ENCODE results near the gene DDR2.
"Not testable (repeated sequence)": the region's sequence is repeated elsewhere in the genome, so short reads cannot be mapped to it uniquely, and the experiment has no call there.

DDR2 gene

DNA sequence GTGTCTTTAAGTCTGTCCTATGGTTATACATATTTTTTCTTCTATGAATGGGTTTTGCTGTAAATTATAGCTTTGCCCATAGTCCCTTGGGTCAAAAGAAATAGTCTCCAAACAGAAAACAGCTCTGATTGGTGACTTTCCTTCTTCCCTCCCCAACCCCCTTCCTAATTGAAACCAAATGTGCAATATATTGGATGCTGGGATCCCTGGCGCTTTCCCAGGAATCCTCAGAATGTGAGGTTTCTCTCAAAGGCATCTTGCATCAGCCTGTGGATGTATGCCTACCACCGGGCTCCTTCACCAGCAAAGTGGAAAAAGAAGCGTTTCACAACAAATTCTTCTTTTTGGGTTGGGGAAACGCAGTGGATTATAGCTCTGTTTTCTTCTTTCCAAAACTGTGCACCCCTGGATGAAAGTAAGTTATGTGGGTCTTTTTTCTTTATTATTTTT, at the start of gene DDR2:
DDR2 (plus strand) TSS at position 248 of the 450 bp plus-strand sequence. CDS start 86,600 bp downstream, outside the sequence.
- DNase-seq = no peak

DNA sequence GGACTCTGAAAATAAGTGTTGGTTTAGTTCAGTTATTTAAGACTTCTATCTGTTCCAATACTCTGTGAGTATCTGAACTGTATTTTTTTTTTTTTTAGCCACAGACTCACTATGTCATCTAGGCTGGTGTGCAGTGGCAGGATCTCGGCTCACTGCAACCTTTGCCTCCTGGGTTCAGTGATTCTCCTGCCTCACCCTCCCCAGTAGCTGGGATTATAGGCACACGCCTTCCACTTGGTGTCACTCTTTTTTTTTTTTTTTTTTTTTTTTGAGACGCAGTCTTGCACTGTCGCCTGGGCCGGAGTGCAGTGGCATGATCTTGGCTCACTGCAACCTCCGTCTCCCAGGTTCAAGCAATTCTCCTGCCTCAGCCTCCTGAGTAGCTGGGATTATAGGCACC, 49.4 kb upstream of the DDR2 start:
- DNase-seq = not testable (repeated sequence)

DNA sequence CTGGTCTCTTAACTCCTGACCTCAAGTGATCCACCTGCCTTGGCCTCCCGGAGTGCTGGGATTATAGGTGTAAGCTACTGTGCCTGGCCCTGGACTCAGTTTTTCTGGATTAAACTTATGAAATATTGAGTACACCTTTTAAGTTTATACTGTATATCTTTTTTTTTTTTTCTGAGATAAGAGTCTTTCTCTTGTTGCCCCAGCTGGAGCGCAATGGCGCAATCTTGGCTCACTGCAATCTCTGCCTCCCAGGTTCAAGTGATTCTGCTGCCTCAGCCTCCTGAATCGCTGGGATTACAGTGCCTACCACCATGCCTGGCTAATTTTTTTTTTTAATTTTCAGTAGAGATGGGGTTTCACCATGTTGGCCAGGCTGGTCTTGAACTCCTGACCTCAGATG, 47.2 kb upstream of the DDR2 start:
- not testable (repeated sequence) for DNase-seq

DNA sequence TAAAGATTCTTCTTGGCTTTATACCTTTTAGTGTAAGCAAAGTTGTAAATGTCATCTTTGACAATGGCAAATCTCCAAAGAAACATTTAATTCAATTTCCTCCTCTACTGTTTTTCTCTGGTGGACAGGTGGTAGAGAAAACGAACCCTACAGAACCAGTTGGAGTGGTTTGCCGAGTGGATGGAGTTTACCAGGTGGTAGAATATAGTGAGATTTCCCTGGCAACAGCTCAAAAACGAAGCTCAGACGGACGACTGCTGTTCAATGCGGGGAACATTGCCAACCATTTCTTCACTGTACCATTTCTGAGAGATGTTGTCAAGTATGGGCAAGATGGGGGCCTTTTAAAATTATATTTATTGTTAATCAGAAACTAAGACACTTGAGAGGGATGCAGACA, 44.9 kb upstream of the DDR2 start:
- peak; percentile 32 for DNase-seq

DNA sequence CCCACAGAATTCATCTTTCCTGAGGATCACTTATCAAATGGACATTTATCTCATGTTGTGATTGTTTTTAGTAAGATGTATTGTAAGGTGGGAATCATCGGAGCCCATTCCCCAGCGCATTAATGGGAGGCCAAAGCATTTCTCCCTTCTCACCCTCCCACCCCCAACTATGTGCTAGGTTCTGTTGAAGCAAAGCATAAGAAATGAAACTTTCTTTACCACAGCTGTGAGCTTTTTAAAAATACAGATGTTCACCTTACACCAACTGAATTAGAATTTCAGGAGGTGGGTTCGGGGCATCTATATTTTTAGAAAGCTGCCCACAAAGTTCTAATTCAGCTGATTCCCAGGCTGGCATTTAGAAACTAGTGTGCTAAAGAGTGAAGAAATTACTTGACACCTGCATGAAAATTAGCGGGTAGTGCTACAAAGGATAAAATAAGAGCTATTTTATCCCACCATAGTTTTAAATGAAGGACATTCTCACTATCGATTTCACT, 44.5 kb upstream of the DDR2 start:
- DNase-seq = no peak

DNA sequence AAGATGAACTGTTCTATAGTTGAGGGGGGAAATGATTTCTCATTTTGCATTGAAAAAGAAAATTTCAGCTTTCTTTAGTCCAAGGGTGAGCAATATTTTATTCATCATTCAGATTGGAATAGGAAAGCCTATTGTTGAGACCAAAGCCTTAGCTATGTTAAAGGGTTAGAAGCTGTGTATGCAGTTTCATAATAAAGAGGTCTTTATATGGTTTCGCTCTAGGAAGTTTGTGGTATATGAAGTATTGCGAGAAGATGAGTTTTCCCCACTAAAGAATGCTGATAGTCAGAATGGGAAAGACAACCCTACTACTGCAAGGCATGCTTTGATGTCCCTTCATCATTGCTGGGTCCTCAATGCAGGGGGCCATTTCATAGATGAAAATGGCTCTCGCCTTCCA, 42.2 kb upstream of the DDR2 start:
- no peak for DNase-seq

DNA sequence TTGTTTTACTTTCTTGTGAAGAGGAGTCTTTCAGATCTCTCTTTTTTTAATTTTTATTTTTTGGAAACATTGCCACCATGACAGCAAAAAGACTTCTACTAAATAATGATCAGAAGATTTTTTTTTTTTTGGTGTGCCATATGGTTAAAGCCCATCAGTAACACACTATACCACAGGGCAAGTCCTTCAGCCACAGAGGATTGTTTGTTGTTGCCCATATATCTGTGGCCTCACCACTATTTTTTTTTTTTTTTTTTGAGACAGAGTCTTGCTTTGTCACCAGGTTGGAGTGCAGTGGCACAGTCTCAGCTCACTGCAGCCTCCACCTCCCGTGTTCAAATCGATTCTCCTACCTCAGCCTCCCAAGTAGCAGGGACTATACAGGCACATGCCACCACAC, 41.6 kb upstream of the DDR2 start:
- no peak for DNase-seq

DNA sequence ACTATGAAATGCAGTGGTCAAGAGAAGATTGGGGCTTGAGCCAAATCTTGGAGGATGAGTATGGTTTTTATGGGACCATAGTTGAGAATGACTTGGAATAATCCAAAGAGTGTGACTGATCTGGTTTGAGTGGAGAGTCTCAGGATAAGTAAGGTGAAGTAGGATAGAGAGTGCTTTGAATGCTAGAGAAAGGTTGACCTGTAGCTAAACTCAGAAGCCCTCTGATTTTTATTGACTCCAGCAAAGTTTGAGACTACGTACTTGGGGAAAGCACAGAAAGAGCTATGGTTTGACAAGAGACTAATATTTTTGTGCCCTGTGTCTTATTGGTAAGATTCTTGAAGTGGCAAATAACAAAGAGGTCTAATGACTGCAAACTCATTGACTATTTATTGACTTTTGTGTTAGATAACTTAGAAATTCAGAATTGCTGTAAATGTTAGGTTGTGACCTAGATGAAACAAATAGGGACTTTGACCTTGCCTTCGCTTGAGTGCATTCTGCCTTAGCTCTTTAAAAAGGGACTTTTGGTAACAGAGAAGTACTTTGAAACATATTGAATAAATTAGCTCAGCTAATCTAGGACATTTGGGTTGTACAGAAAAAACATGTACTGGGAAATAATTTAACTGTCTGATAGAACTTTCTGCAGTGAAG, 35.6 kb upstream of the DDR2 start:
- DNase-seq = no peak

DNA sequence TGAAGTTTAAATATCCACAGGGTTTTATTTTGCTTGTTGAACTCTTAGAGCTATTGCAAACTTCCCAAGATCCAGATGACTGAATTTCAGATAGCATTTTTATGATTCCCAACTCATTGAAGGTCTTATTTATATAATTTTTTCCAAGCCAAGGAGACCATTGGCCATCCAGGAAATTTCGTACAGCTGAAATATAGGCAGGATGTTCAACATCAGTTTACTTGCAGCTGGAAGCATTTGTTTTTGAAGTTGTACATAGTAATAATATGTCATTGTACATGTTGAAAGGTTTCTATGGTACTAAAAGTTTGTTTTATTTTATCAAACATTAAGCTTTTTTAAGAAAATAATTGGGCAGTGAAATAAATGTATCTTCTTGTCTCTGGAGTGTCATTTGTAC, 32.8 kb upstream of the DDR2 start:
- no peak for DNase-seq

DNA sequence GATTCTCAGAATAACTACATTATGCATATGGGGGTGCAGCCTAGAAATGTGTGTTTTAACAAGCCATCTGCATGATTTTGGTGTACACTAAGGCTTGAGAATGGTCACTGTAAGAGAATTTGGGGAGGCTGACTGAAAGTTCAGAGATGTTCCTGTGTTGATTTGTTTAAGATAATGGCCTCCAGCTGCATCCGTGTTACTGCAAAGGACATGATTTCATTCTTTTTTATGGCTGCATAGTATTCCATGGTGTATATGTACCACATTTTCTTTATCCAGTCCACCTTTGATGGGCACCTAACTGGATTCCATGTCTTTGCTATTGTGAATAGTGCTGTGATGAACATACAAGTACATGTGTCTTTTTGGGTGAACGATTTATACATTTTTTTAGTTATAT, 29.1 kb upstream of the DDR2 start:
- DNase-seq = not testable (repeated sequence)

DNA sequence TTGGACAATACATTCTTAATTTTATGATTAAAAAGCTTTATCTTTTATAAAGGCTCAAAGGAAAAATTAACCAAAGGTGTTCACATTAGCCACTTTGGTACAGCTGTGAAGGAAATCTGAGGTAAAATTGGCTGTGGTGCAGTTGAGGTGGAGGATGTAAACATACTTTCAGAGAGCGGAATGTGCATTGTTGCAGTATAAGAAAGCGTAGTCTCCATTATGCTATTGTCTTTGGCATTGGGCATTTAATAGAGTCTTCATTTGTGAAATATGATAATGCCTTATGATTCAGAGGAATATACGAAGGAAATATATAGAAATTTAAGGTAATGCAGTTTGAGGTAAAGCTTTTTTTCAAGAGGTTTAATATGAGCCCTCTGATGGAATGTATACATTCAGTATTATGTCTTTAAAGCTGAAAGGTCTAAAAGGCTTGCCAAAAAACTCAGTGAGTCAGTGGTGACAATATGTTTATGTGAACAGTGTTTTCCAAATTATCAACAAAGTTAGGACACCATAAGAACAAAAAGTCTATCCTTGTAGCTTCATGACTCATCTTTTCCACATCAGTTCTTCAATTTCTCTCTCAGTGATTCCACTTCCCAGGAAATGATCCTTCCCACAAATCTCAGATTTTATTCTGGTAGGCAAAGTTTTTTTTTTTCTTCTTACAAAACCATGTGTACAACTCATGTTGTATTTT, 26.9 kb upstream of the DDR2 start:
- no peak for DNase-seq

DNA sequence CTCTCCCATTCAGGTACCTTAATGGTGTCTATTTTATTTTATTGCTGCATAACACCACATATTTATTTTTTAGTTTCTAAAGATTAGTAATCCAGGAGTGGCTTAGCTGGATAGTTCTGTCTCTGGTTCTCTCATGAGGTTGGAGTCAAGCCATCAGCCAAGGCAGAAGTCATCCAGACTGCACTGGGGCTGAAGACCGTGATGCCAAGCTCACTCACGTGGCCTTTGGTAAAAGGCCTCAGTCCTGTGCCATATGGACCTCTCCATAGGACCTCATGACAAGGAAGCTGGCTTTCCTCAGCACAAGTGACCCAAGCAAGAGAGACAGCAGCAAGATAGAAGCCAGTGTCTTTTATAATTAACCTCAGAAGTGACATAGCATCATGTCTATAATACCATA, 23.0 kb upstream of the DDR2 start:
- DNase-seq = no peak

DNA sequence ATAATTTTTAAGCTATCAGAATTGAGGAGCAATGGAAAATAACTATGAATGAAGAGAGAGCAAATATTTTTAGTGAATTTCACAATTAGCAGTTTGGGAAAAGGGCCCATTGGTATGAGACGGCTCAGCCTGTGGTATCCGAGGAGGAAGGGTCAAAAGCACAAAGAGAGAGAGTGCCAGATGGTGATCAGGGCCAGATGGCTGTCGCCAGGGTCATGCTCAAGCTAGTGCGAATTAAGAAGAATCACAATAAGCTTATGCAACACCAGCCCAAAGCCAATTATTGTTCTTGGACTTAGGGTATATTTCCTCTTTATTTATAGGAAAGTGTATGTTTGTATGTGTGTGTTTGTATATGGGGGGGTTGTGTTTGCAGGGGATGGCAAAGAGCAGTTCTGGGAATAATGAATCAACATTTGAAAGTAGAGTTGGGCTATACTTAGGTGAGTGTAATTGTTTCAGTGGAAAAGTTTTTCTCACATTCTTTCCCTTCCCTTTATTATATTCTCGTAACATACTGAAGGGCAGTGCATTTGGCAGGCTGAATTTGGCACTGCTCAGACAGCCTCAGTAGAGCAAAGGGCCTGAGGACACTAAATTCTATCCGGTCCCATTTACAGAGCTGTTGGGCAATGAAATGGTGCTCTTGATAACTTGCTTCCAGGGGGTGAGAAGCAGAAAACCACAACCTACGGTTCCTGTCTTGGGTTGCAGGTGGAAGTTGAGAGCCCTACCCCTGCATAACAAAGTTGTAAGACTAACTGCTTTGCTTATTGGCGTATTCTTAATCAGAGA, 19.5 kb upstream of the DDR2 start:
- peak; percentile 59 for DNase-seq

DNA sequence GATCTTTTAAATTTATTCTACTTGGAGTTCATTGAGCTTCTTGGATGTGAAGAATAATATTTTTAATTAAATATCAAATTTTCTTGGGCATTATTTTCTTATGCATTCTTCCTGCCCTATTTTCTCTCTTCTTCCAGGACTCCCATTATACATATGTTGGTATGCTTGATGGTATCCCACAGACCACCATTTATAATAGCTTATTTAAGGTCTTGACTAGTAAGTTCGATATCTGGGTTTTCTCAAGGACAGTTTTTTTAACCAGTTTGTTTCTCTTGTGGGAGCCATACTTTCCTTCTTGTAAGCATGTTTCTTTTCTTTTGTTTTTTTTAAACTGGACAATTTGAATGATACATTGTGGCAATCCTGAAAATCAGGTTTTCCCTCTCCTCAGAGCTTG, 15.4 kb upstream of the DDR2 start:
- DNase-seq = no peak

DNA sequence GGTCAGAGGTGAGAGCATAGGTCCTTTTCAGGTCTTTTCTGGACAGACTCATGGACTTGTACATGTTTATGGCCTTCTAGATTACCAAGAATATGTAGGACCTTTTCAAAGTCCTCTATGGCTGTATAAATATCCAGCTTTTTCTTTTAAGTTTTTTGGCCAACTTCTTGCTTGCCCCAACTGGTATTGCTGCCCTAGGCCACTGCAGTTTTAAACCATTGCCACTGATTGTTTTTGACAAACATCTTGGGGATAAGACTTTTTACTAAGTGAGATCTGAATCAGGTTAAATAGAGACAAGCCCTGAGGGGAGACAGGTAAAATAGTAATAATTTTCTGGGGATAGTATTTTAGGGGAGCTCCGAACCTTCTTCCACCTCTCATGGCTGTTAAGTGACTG, 14.8 kb upstream of the DDR2 start:
- DNase-seq = no peak

DNA sequence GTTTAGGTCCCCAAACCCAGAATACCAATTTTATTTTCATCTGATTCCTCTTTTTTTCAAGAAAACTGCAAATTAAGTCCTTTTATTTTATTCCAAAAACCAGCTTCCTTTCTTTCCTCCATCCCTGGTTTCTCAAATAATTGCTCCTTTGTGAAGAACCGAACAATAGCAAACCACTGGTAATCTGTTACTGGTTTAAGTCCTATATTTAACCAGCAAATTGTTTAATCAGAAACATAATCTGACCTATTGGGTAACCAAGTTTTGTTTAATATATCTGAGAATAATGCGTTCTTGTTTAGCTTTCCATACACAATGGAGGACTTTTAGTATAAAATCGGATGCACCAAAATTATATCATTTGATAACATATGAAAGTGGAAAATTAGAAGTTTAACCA, 13.2 kb upstream of the DDR2 start:
- DNase-seq = no peak

DNA sequence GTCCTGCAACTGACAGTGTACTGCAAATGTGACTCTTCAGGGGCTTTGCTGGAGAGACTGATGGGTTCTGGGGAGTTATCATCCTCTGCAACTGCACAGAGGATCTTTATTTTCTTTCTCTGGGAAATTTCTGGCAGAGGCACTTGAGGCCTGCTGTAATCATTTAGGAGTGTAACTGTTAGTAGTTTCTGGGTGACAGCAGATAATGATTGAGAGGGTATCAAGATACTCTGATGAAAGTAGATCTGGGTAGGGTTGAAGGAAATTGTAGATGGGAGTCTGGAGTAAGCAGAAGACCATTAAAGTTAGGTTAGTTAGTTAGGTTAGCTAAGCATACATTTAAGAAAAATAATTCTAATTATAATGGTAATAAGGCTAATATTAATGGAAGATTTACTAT, 11.0 kb upstream of the DDR2 start:
- DNase-seq = no peak

DNA sequence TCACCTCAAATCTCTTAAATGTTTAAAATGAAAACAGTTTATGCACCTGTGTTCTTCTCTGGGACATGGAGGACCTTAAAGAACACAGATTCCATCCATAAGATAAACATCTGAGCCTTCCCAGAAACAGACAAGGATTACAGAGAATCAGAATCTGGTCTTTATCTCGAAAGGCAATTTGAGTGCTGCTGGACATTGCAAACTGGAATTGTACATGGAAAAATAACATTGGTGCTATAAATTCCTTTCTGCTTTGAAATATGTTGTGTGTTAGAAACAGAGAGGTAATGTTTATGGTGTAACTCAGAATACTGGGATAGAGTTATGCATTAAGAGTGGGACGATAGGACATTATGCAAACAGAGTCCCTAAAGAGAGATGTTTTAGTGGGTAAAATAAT, 6.6 kb upstream of the DDR2 start:
- DNase-seq = no peak

DNA sequence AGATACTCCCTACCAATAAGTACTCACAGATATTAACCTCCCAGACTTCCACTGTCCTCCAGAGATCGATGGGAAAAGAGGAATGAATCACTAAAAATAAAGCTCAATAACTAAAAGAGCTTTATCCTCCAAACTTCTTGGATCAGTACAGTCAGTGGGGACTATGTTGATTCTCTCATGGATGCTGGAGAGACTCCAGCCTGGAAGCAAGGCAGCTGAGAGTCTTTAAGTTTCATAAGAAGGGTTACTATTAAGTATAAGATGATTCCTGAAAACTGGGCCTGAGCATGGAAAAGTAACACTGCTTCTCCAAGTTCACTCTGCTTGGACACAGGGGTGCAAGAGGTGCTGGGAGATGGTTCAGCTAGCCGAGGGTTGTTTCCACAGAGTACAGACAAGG, 6.2 kb upstream of the DDR2 start:
- no peak for DNase-seq

DNA sequence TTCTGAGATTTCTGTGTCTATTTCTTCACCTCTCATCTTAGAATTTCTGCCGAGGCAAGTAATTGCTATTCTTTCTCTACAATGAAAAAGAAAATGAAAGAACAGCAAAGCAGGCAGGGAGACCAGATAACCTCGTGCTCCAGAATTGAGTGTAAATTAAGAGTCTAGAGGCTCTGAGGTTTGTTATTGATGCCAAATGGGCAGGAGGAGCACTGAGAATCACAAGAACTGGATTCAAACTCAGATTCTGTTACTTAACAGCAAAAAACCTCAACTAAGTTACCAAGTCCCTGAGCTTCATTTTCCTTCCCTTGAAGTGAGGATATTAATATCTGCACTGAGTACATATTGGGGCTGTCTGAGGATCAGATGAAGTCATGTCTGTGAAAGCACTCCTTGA, 5.5 kb upstream of the DDR2 start:
- DNase-seq = no peak

DNA sequence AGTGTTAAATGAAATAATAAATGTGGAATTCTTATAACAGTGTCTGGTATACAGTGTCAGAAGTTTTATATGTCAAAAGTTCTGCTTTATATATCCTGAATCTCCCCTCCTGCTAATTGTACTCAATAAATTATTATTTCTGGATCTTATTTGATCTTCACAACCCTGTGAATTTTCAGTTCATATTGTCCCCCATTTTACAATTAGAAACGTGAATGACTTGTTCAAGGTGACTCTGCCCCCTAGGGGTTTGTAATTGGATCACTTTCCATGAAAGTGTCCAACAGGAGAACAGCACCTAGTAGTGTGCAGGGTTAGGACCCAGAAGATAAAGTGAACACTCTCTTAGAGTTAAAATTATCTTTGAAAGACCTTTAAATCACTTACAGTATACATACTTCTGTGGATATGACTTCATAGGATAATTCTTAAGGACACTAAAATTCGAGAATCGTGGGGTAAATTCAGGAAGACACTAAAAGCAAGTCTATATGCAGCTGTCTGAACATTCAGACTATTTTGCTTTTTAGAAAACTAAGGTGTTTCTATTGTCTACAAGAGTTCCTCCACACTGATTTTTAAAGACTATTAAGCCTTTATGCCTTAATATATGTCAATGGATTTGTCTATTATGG, 4.5 kb upstream of the DDR2 start:
- DNase-seq = peak; percentile 26

DNA sequence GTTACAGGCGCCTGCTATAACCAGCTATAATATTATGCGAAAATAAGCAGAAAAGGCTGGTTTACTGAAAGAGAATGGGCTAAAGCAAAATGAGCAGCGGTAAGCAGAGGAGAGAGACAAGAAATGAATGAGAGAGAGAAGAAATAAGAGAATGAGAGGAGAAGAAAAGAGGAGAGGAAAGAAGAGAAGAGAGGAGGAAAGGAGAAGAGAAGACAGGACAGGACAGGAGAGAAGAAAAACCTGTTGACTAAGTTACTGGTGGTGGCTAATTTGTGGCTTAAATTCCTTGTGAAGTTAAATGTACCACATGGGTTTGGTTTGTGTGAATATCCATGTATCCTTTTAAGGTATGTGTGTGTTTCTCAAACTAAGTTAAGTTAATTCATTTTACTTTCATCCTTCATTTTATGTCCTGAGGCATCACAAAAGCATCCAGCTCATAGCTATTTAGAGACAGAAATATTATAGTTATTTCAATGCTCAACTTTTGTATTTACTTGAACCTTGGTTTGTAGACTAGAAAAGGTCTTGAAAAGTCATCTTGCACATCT, 3.1 kb upstream of the DDR2 start:
- DNase-seq = no peak

DNA sequence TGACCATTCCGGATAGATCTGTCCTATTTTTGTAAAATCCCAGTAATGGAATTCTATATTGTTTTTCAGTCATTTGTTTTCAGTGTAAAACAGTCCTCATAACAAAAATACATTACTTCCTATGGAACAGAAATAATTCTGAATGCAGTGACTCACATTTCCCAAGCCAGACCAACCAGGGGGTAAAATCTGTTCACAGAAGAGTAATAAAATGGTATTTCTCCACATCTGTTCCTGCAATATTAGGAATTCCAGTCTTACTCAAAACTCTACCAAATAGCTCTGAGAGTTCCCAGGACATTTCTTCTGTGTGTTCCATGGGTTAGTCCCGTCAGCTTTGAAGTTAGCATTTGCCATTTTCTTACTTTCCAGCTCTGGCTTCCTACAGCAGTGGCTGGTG, 2.6 kb upstream of the DDR2 start:
- no peak for DNase-seq
